ENCODE measurements around the gene RAB29.
"Not testable (repeated sequence)": the region's sequence is repeated elsewhere in the genome, so short reads cannot be mapped to it uniquely, and the experiment has no call there.

Gene RAB29

GRCh38 chr1:205726619-205727125 lies 48.6 kb downstream of the RAB29 start:
- in situ Hi-C loops (cut with HindIII; ENCODE audit: low sequenced_read_pairs), result no loop called here

- in situ Hi-C loops (cut with HindIII; ENCODE audit: low sequenced_read_pairs), result no loop called here
Observed at GRCh38 chr1:205725514-205725913, 49.8 kb downstream of the RAB29 start.

GRCh38 chr1:205720740-205721139 lies 54.5 kb downstream of the RAB29 start:
- in situ Hi-C loops (cut with HindIII; ENCODE audit: low sequenced_read_pairs), result not testable (repeated sequence)

- in situ Hi-C loops (cut with HindIII; ENCODE audit: low sequenced_read_pairs), result no loop called here
Observed at GRCh38 chr1:205719762-205720161, 55.5 kb downstream of the RAB29 start.

- in situ Hi-C loops (cut with HindIII; ENCODE audit: low sequenced_read_pairs), result no loop called here
Observed at GRCh38 chr1:205719015-205719414, 56.3 kb downstream of the RAB29 start.

All from DLD1 (cell line).